ENCODE measurements around the gene FBLN1.

GRCh38 chr22:45459235-45459634 lies 43.4 kb upstream of the FBLN1 start:
- TF ChIP-seq POLR2A (IDR thresholded peaks at IDR 0.05; ENCODE audit: low read length) (no peak), GATA1 (IDR thresholded peaks at IDR 0.05; ENCODE audit: low read depth, low read length) (no peak)
